NCI-H187 treated with DMSO at 0.1 percent for 48 hours (cell line): ENCODE results near the gene C1QTNF5.

Source experiments
- DNase-seq: peaks from one replicate; lab custom pipeline; 2025; lab: John Stamatoyannopoulos, UW

C1QTNF5 gene

DNA sequence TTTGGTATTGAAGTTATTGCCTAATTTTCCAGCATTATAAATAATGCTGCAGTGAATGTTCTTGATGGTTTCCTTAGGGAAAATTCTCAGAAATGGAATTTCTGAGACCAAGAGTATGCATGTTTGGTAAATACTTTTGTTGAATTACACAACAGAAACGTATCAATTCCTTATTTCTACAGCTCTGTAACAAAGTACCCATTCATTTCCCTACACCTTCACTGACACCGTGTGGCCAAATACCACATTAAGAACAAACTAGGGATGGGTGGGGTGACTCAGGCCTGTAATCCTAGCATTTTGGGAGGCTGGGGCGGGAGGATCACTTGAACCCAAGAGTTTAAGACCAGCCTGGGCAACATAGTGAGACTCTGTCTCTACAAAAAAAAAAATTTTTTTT lies 45.5 kb downstream of the C1QTNF5 start:
- DNase-seq = no peak

DNA sequence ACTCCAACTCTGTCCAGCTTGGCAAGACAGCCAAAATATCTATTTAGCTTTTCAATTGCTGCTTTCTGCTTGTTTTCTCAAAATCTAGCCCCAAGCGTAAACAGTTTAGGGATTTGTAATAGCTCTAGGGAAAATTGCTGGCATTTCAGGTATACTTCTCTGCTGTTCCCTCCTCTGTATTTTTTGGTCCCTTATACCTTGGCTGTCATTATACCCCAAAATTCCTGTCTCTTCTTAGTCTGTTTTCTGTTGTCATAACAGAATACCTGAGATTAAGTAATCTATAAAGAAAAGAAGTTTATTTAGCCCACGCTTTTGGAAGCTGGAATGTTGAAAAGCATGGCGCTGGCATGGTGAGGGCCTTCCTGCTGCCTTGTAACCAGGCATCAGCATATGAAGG lies 47.2 kb downstream of the C1QTNF5 start:
- no peak for DNase-seq

DNA sequence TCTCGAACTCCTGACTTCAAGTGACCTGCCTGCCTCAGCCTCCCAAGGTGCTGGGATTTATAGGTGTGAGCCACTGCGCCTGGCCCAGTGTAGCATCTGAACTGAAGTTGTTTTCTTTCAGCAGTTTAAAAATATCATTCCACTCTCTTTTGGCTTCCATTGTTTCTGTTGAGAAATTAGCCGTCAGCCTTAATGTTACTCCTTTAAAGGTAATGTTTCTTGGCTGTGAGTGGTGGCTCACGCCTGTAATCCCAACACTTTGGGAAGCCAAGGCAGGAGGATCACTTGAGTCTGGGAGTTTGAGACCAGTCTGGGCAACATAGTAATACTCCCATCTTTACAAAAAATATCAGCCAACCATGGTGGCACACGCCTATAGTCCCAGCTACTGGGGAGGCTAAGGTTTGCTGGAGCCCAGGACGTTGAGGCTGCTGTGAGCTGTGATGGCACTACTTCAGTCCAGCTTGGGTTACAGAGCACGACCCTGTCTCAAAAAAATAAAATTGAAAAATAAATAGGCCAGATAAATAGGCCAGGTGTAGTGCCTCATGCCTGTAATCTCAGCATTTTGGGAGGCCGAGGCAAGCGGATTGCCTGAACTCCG lies 49.7 kb downstream of the C1QTNF5 start:
- DNase-seq = no peak
